HepG2 (cell line): ENCODE measurements around the gene ISY1. TPM values are rescaled to one million over a fixed set of nuclear protein-coding genes. Genes with fewer than 3 reads are reported as not detected.

Experiments used
- ASH2L ChIP-seq: fragments of 300-600, 200-600 bp; sonication (generic); IDR thresholded peaks from 2 replicates; pipeline ENCODE4 v1.7.0; 2017; ENCODE audit warnings: low read depth, mild to moderate bottlenecking, moderate library complexity, mixed read lengths, low read length; ENCODE audit not compliant: insufficient read length
- HNF4G ChIP-seq, 2 experiments: sonication (generic) in 1 of 2; formaldehyde crosslinking in 1 of 2; IDR thresholded peaks; 2 replicates each; pipeline versions ENCODE4 v1.4.0 to v1.6.1; 2011 to 2020; ENCODE audit warnings: borderline replicate concordance in 2 of 2, low read depth in 2 of 2, mild to moderate bottlenecking in 2 of 2, low read length in 1 of 2, missing genetic modification reagents in 1 of 2, moderate library complexity in 1 of 2
- KAT2B ChIP-seq: fragments of 150-350 bp; IDR thresholded peaks from 2 replicates; pipeline ENCODE4 v1.6.1; 2014; ENCODE audit warnings: low read depth, low read length, borderline replicate concordance
- KDM1A ChIP-seq: IDR thresholded peaks from 2 replicates; pipeline ENCODE4 v1.6.1; 2016; ENCODE audit warnings: missing compliant biosample characterization
- MATR3 ChIP-seq: sonication (generic); formaldehyde crosslinking; IDR thresholded peaks from 2 replicates; pipeline ENCODE4 v1.4.0; 2020; ENCODE audit warnings: missing genetic modification reagents
- NONO ChIP-seq, 2 experiments: fragments of 450-650 bp in 1 of 2; sonication (generic) in 1 of 2; formaldehyde crosslinking in 1 of 2; IDR thresholded peaks in 1 of 2; conservative IDR thresholded peaks in 1 of 2; 2 replicates each; pipeline versions ENCODE4 v1.6.1 to v1.8.0; 2017 to 2022; ENCODE audit warnings: mild to moderate bottlenecking in 1 of 2, missing genetic modification reagents in 1 of 2, moderate library complexity in 1 of 2
- ONECUT2 ChIP-seq: sonication (generic); formaldehyde crosslinking; IDR thresholded peaks from 2 replicates; pipeline ENCODE4 v1.4.0; 2020; ENCODE audit warnings: missing genetic modification reagents
- PRPF4 ChIP-seq: fragments of 200-400 bp; formaldehyde crosslinking; IDR thresholded peaks from 2 replicates; pipeline ENCODE4 v1.6.1; 2016; ENCODE audit warnings: low read length, low read depth; ENCODE audit not compliant: poor library complexity, severe bottlenecking
- RARA ChIP-seq: IDR thresholded peaks from 2 replicates; pipeline ENCODE4 v1.6.1; 2016; ENCODE audit warnings: missing genetic modification reagents, missing compliant biosample characterization
- RBM39 ChIP-seq: fragments of 200-400 bp; formaldehyde crosslinking; IDR thresholded peaks from one replicate; pipeline ENCODE4 v1.6.1; 2018; ENCODE audit warnings: antibody characterized with exemption, mild to moderate bottlenecking, low read depth, low read length; ENCODE audit not compliant: poor library complexity, severe bottlenecking
- ZNF20 ChIP-seq: sonication (generic); formaldehyde crosslinking; IDR thresholded peaks from 2 replicates; pipeline ENCODE4 v1.4.0; 2020; ENCODE audit warnings: mild to moderate bottlenecking, moderate library complexity, missing genetic modification reagents
- ZNF496 ChIP-seq: sonication (generic); formaldehyde crosslinking; IDR thresholded peaks from 2 replicates; pipeline ENCODE4 v1.8.1; 2023; ENCODE audit warnings: mild to moderate bottlenecking, moderate library complexity, missing genetic modification reagents; ENCODE audit not compliant: insufficient replicate concordance
- ZNF83 ChIP-seq: sonication (generic); formaldehyde crosslinking; IDR thresholded peaks from 2 replicates; pipeline ENCODE4 v1.4.0; 2020; ENCODE audit warnings: missing genetic modification reagents, mild to moderate bottlenecking, borderline replicate concordance
- polyA plus RNA-seq, 8 experiments: library from polyadenylated mRNA; depleted of rRNA in 3 of 8; stranded (reverse) in 7 of 8; unstranded in 1 of 8; fragments of >200 nt; fragmentation: Illumina TruSeq in 4 of 8; extraction: Trizol in 4 of 8; gene quantifications; 2 replicates each; pipeline versions ENCODE4 v1.2.1 to v1.2.3, GENCODE V29; 2011 to 2016; ENCODE audit warnings: low read depth in 4 of 8, missing spikeins in 1 of 8, mixed read lengths in 1 of 8; ENCODE audit not compliant: insufficient read depth in 1 of 8
- total RNA-seq, 5 experiments: library from RNA; depleted of rRNA; stranded (reverse); fragments of >200 nt; fragmentation: Illumina TruSeq; extraction: Trizol; gene quantifications; 2 replicates each; pipeline ENCODE4 v1.2.3, GENCODE V29; 2016; ENCODE audit warnings: low read depth in 1 of 5
- TF ChIP-seq, protein P1 (sequence below): sonication (generic); formaldehyde crosslinking; IDR thresholded peaks from 2 replicates; pipeline ENCODE4 v1.8.0; 2022; ENCODE audit warnings: mild to moderate bottlenecking, missing genetic modification reagents, moderate library complexity
- TF ChIP-seq, protein P2 (sequence below): sonication (generic); formaldehyde crosslinking; IDR thresholded peaks from 2 replicates; pipeline ENCODE4 v1.4.0; 2020; ENCODE audit warnings: mild to moderate bottlenecking, missing genetic modification reagents, borderline replicate concordance
- TF ChIP-seq, protein P3 (sequence below): IDR thresholded peaks from 2 replicates; pipeline ENCODE4 v1.6.1; 2012; ENCODE audit warnings: low read length, improper control_type of control experiment
- TF ChIP-seq, protein P4 (sequence below): IDR thresholded peaks from 2 replicates; pipeline ENCODE4 v1.6.1; 2016; ENCODE audit warnings: missing compliant biosample characterization, missing genetic modification reagents, borderline replicate concordance

ISY1 gene
- total and polyA plus RNA-seq, 2 of the 13 experiments (the other 11 are each of a cell fraction or from before 2014, with no cell fraction given) = 21.0 to 39.1 TPM

DNA sequence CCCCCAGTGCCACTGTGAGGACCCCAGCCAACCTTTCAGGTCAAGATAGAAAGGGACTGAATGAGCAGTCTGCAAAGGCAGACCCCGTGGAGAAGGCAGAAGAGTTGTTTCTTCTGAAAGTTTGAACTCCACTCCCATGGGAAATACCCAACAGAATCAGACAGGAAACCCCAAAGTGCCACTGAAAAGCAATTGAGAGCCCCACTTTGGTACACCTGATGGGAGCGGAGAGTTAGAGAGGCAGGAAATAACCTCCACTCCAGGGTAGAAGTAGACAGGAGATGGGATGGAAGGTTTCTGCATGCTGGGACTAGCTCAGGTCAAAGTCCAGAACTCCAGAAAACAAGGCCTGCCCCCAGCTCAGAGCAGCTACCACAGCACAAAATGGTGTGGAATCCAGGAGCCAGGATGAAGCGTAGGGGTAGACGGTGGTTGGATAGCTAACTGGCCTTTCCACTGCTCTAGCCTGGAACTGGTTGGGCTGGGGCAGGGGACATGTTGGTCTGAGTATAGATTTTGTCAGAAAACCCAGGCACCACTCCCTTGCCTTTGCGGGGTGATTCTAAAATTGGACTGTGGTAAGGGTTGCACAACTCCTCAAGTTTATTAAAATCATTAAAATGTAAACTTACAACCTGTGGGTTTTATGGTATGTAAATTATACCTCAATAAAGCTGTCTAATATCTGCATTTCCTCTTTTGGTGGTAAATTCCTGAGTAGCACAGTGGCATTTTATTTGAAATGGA lies 37.4 kb downstream of the ISY1 start (continued):
- peak; percentile 32 for TF ChIP-seq ASH2L
- TF ChIP-seq NONO (IDR thresholded peaks at IDR 0.05) = no peak
- peak; percentile 50 for TF ChIP-seq NONO (CRISPR knock-in tag; conservative IDR thresholded peaks at IDR 0.05)
- TF ChIP-seq HNF4G (IDR thresholded peaks at IDR 0.05; ENCODE audit: borderline replicate concordance, low read depth, low read length) = peak; percentile 85
- peak; percentile 85 for TF ChIP-seq HNF4G (CRISPR knock-in tag; IDR thresholded peaks at IDR 0.05; ENCODE audit: borderline replicate concordance, low read depth)
- TF ChIP-seq, protein P1, sequence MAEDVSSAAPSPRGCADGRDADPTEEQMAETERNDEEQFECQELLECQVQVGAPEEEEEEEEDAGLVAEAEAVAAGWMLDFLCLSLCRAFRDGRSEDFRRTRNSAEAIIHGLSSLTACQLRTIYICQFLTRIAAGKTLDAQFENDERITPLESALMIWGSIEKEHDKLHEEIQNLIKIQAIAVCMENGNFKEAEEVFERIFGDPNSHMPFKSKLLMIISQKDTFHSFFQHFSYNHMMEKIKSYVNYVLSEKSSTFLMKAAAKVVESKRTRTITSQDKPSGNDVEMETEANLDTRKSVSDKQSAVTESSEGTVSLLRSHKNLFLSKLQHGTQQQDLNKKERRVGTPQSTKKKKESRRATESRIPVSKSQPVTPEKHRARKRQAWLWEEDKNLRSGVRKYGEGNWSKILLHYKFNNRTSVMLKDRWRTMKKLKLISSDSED (CRISPR knock-in tag) = no peak
- no peak for TF ChIP-seq ONECUT2 (CRISPR knock-in tag)
- no peak for TF ChIP-seq ZNF20
- TF ChIP-seq RBM39 = no peak
- TF ChIP-seq PRPF4 = no peak
- TF ChIP-seq, protein P2, sequence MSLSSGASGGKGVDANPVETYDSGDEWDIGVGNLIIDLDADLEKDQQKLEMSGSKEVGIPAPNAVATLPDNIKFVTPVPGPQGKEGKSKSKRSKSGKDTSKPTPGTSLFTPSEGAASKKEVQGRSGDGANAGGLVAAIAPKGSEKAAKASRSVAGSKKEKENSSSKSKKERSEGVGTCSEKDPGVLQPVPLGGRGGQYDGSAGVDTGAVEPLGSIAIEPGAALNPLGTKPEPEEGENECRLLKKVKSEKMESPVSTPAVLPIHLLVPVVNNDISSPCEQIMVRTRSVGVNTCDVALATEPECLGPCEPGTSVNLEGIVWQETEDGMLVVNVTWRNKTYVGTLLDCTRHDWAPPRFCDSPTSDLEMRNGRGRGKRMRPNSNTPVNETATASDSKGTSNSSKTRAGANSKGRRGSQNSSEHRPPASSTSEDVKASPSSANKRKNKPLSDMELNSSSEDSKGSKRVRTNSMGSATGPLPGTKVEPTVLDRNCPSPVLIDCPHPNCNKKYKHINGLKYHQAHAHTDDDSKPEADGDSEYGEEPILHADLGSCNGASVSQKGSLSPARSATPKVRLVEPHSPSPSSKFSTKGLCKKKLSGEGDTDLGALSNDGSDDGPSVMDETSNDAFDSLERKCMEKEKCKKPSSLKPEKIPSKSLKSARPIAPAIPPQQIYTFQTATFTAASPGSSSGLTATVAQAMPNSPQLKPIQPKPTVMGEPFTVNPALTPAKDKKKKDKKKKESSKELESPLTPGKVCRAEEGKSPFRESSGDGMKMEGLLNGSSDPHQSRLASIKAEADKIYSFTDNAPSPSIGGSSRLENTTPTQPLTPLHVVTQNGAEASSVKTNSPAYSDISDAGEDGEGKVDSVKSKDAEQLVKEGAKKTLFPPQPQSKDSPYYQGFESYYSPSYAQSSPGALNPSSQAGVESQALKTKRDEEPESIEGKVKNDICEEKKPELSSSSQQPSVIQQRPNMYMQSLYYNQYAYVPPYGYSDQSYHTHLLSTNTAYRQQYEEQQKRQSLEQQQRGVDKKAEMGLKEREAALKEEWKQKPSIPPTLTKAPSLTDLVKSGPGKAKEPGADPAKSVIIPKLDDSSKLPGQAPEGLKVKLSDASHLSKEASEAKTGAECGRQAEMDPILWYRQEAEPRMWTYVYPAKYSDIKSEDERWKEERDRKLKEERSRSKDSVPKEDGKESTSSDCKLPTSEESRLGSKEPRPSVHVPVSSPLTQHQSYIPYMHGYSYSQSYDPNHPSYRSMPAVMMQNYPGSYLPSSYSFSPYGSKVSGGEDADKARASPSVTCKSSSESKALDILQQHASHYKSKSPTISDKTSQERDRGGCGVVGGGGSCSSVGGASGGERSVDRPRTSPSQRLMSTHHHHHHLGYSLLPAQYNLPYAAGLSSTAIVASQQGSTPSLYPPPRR = no peak
- TF ChIP-seq, protein P3, sequence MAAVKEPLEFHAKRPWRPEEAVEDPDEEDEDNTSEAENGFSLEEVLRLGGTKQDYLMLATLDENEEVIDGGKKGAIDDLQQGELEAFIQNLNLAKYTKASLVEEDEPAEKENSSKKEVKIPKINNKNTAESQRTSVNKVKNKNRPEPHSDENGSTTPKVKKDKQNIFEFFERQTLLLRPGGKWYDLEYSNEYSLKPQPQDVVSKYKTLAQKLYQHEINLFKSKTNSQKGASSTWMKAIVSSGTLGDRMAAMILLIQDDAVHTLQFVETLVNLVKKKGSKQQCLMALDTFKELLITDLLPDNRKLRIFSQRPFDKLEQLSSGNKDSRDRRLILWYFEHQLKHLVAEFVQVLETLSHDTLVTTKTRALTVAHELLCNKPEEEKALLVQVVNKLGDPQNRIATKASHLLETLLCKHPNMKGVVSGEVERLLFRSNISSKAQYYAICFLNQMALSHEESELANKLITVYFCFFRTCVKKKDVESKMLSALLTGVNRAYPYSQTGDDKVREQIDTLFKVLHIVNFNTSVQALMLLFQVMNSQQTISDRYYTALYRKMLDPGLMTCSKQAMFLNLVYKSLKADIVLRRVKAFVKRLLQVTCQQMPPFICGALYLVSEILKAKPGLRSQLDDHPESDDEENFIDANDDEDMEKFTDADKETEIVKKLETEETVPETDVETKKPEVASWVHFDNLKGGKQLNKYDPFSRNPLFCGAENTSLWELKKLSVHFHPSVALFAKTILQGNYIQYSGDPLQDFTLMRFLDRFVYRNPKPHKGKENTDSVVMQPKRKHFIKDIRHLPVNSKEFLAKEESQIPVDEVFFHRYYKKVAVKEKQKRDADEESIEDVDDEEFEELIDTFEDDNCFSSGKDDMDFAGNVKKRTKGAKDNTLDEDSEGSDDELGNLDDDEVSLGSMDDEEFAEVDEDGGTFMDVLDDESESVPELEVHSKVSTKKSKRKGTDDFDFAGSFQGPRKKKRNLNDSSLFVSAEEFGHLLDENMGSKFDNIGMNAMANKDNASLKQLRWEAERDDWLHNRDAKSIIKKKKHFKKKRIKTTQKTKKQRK = no peak
- no peak for TF ChIP-seq KAT2B
- TF ChIP-seq MATR3 (CRISPR knock-in tag) = no peak
- TF ChIP-seq ZNF496 (CRISPR knock-in tag) = no peak
- TF ChIP-seq ZNF83 = no peak
- TF ChIP-seq RARA (CRISPR knock-in tag) = no peak; the same call in 1 of the 2 replicates
- TF ChIP-seq, protein P4, sequence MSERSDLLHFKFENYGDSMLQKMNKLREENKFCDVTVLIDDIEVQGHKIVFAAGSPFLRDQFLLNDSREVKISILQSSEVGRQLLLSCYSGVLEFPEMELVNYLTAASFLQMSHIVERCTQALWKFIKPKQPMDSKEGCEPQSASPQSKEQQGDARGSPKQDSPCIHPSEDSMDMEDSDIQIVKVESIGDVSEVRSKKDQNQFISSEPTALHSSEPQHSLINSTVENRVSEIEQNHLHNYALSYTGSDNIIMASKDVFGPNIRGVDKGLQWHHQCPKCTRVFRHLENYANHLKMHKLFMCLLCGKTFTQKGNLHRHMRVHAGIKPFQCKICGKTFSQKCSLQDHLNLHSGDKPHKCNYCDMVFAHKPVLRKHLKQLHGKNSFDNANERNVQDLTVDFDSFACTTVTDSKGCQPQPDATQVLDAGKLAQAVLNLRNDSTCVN (CRISPR knock-in tag) = peak; percentile 74; the same call in 1 of the 2 replicates
- no peak for TF ChIP-seq KDM1A (CRISPR knock-in tag)
